Astrocyte (in vitro differentiated cells and primary cell): ENCODE data around the gene EFNB2.

Experiments
- EZH2 ChIP-seq: IDR thresholded peaks from 2 replicates; pipeline ENCODE4 v1.6.1; 2012; ENCODE audit warnings: mild to moderate bottlenecking, low read length, inconsistent platforms; ENCODE audit not compliant: insufficient read depth
- TF ChIP-seq, protein P1 (sequence below): IDR thresholded peaks from 2 replicates; pipeline ENCODE4 v1.5.1; 2011; ENCODE audit warnings: low read depth, mild to moderate bottlenecking, inconsistent platforms, low read length, moderate library complexity; ENCODE audit not compliant: insufficient read depth

DNA sequence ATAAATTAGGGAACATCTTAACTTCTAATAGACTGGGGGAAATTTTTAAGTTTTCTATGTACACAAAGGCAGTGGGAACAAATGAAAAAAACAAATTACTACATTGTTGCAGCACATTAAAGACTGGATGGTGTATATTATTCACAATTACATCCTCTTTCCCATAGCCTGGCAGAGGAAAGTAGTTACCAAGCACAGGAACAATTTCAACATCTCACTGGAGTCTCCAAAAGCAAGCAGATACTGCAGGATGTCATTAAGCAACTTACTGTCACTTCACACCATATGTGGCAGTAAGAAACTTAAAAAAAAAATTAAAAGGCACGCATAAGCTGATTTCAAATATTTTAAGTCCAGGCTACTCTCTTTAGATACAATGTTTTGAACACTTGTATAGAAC, 6.4 kb upstream of the EFNB2 start:
- TF ChIP-seq, protein P1, sequence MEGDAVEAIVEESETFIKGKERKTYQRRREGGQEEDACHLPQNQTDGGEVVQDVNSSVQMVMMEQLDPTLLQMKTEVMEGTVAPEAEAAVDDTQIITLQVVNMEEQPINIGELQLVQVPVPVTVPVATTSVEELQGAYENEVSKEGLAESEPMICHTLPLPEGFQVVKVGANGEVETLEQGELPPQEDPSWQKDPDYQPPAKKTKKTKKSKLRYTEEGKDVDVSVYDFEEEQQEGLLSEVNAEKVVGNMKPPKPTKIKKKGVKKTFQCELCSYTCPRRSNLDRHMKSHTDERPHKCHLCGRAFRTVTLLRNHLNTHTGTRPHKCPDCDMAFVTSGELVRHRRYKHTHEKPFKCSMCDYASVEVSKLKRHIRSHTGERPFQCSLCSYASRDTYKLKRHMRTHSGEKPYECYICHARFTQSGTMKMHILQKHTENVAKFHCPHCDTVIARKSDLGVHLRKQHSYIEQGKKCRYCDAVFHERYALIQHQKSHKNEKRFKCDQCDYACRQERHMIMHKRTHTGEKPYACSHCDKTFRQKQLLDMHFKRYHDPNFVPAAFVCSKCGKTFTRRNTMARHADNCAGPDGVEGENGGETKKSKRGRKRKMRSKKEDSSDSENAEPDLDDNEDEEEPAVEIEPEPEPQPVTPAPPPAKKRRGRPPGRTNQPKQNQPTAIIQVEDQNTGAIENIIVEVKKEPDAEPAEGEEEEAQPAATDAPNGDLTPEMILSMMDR, result no peak
- TF ChIP-seq EZH2, result no peak
